Calu3 (cell line): Measurements from ENCODE around the gene SNRPB2. TPM values are rescaled to one million over a fixed set of nuclear protein-coding genes. Genes with fewer than 3 reads are reported as not detected.

Experiments used
- BruUV-seq: library from RNA; stranded (reverse); fragments of 400-500 nt; replicated peaks from 2 replicates; lab custom pipeline; 2021; lab: Mats Ljungman, UMichigan
- CTCF ChIA-PET: fragments of 300-600 bp; sonication (Branson Sonifier 250); formaldehyde crosslinking; loops from one replicate; lab custom pipeline; 2022; ENCODE audit warnings: antibody characterized with exemption; lab: Charles Lee
- DNase-seq: peaks from one replicate; pipeline ENCODE4 v3.0.0; 2022
- H3K27ac Mint-ChIP-seq: one replicate; pipeline ENCODE4 v1.8.0; 2022; ENCODE audit warnings: mixed read lengths; ENCODE audit not compliant: unreplicated experiment
- H3K27me3 Mint-ChIP-seq: one replicate; pipeline ENCODE4 v1.8.0; 2022; ENCODE audit warnings: mixed read lengths; ENCODE audit not compliant: unreplicated experiment
- H3K36me3 Mint-ChIP-seq: one replicate; pipeline ENCODE4 v1.8.0; 2022; ENCODE audit warnings: mild to moderate bottlenecking, moderate library complexity, mixed read lengths; ENCODE audit not compliant: insufficient read depth, unreplicated experiment
- H3K4me1 Mint-ChIP-seq: one replicate; pipeline ENCODE4 v1.8.0; 2022; ENCODE audit warnings: mild to moderate bottlenecking, low read depth, mixed read lengths; ENCODE audit not compliant: unreplicated experiment
- H3K4me3 Mint-ChIP-seq: one replicate; pipeline ENCODE4 v1.8.0; 2022; ENCODE audit warnings: mild to moderate bottlenecking, low read depth, moderate library complexity, mixed read lengths; ENCODE audit not compliant: unreplicated experiment
- H3K9me3 Mint-ChIP-seq: one replicate; pipeline ENCODE4 v1.8.0; 2022; ENCODE audit warnings: low read depth, mixed read lengths; ENCODE audit not compliant: unreplicated experiment
- intact Hi-C: fragments of 100-400 bp; cut with micrococcal nuclease; formaldehyde crosslinking; loops from one replicate; pipeline ENCODE4 v1.10.0; 2022; ENCODE audit not compliant: unreplicated experiment
- total RNA-seq: library from RNA; stranded (reverse); gene quantifications from 2 replicates; pipeline ENCODE4 v1.2.3, GENCODE V29; 2022
- TF ChIP-seq, protein P1 (sequence below): fragments of 200-600 bp; IDR thresholded peaks from one replicate; pipeline ENCODE4 v1.8.0; 2022; ENCODE audit warnings: antibody characterized with exemption; ENCODE audit not compliant: unreplicated experiment

SNRPB2 gene
- total RNA-seq, 1 experiment from 2014 or later = 23.1 TPM

DNA sequence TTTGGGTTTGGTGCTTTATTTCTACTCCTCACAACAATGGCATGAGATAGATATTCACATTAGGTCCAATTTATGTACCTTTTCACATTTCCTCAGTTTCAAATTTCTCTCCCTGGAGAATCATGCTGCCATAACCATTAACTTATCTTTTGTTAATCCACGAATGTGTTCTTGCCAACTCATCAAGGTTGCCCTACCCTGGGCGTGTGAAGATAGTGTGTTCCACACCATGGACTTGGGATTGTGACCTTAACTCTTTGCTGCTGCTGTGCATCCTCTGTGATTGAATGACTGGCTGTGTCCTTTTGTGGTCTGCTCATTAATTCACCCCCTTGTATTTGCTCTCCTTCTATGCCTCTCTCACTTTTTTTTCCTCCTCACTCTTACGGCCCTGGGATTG lies 34.2 kb upstream of the SNRPB2 start:
- no peak overlapping the region for H3K4me3 Mint-ChIP-seq
- TF ChIP-seq, protein P1, sequence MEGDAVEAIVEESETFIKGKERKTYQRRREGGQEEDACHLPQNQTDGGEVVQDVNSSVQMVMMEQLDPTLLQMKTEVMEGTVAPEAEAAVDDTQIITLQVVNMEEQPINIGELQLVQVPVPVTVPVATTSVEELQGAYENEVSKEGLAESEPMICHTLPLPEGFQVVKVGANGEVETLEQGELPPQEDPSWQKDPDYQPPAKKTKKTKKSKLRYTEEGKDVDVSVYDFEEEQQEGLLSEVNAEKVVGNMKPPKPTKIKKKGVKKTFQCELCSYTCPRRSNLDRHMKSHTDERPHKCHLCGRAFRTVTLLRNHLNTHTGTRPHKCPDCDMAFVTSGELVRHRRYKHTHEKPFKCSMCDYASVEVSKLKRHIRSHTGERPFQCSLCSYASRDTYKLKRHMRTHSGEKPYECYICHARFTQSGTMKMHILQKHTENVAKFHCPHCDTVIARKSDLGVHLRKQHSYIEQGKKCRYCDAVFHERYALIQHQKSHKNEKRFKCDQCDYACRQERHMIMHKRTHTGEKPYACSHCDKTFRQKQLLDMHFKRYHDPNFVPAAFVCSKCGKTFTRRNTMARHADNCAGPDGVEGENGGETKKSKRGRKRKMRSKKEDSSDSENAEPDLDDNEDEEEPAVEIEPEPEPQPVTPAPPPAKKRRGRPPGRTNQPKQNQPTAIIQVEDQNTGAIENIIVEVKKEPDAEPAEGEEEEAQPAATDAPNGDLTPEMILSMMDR = no peak
- H3K4me1 Mint-ChIP-seq = no peaks in the 10 kb centered on the region
- H3K27ac Mint-ChIP-seq = no peak overlapping the region
- no peak for DNase-seq
- BruUV-seq = no TSS peak
- CTCF ChIA-PET = no interaction called here
- intact Hi-C loops = no loop called here
- no peaks in the 10 kb centered on the region for H3K9me3 Mint-ChIP-seq
- no peaks in the 10 kb centered on the region for H3K27me3 Mint-ChIP-seq
- no peaks in the 10 kb centered on the region for H3K36me3 Mint-ChIP-seq

- Mint-ChIP-seq H3K27me3 (no peaks in the 10 kb centered on the region), H3K9me3 (no peaks in the 10 kb centered on the region), H3K36me3 (no peaks in the 10 kb centered on the region), H3K4me1 (no peaks in the 10 kb centered on the region), H3K4me3 (no peak overlapping the region), H3K27ac (no peak overlapping the region)
- CTCF ChIA-PET = interaction anchor here (1.0 kb wide), 1 partner anchor 181 kb away, joined by 3 read pairs; no protein-coding TSS in a partner anchor
- intact Hi-C loops = no loop called here
- no peak for DNase-seq
- TF ChIP-seq, protein P1 = no peak
- no TSS peak for BruUV-seq
Measured at GRCh38 chr20:16699293-16699692, 30.5 kb upstream of the SNRPB2 start.

- no peak overlapping the region for H3K27ac Mint-ChIP-seq
- no peak for DNase-seq
- H3K4me3 Mint-ChIP-seq = no peak overlapping the region
- BruUV-seq = no TSS peak
- H3K4me1 Mint-ChIP-seq = no peaks in the 10 kb centered on the region
- H3K27me3 Mint-ChIP-seq = no peaks in the 10 kb centered on the region
- intact Hi-C loops = loop anchor here (1.0 kb wide), 1 partner anchor 60 kb away; no protein-coding TSS in a partner anchor
- CTCF ChIA-PET = no interaction called here
- TF ChIP-seq, protein P1 = no peak
- H3K9me3 Mint-ChIP-seq = no peaks in the 10 kb centered on the region
- H3K36me3 Mint-ChIP-seq = no peaks in the 10 kb centered on the region
Measured at GRCh38 chr20:16701296-16701695, 28.5 kb upstream of the SNRPB2 start.

GRCh38 chr20:16703570-16703969 lies 26.3 kb upstream of the SNRPB2 start:
- Mint-ChIP-seq H3K4me3 (no peak overlapping the region), H3K36me3 (no peaks in the 10 kb centered on the region), H3K9me3 (no peaks in the 10 kb centered on the region), H3K27me3 (no peaks in the 10 kb centered on the region), H3K4me1 (no peaks in the 10 kb centered on the region), H3K27ac (no peak overlapping the region)
- no TSS peak for BruUV-seq
- CTCF ChIA-PET = interaction anchor here (0.7 kb wide), 1 partner anchor 481 kb away, joined by 3 read pairs; no protein-coding TSS in a partner anchor
- DNase-seq = no peak
- TF ChIP-seq, protein P1 = no peak
- intact Hi-C loops = no loop called here
